DOHH2 (cell line): Measurements from ENCODE around the gene OR8A1.

Source experiments
- CTCF ChIP-seq: fragments of 200-600 bp; sonication (generic); IDR thresholded peaks from one replicate; pipeline ENCODE4 v1.5.1; 2014; ENCODE audit warnings: antibody characterized with exemption, mild to moderate bottlenecking, low read depth, low read length; ENCODE audit not compliant: poor library complexity, severe bottlenecking
- EZH2phosphoT487 ChIP-seq: fragments of 200-600 bp; sonication (generic); IDR thresholded peaks from 2 replicates; pipeline ENCODE4 v1.6.1; 2017; ENCODE audit warnings: borderline replicate concordance, mild to moderate bottlenecking, antibody characterized with exemption, low read length, moderate library complexity, mixed read lengths

GRCh38 chr11:124535552-124536232 lies 34.1 kb upstream of the OR8A1 start:
- TF ChIP-seq CTCF (no peak), EZH2phosphoT487 (no peak)
